Loucy (cell line): ENCODE measurements around the gene MAGT1.

Source experiments
- H2AFZ ChIP-seq: fragments of 200-600 bp; sonication (generic); 2 replicates; pipeline ENCODE4 v1.6.0; 2016; ENCODE audit warnings: antibody characterized with exemption, mild to moderate bottlenecking, low read length, moderate library complexity
- H3F3A ChIP-seq: fragments of 200-600 bp; 2 replicates; pipeline ENCODE4 v1.6.0; 2016; ENCODE audit warnings: antibody characterized with exemption, low read depth, mild to moderate bottlenecking
- H3K27me3 ChIP-seq: fragments of 200-600 bp; sonication (generic); 2 replicates; pipeline ENCODE4 v1.6.1; 2014; ENCODE audit warnings: low read length, mild to moderate bottlenecking; ENCODE audit not compliant: insufficient read depth, poor library complexity, severe bottlenecking
- H3K36me3 ChIP-seq: fragments of 200-600 bp; sonication (generic); 2 replicates; pipeline ENCODE4 v1.6.1; 2016; ENCODE audit warnings: low read length; ENCODE audit not compliant: insufficient read depth
- H3K4me1 ChIP-seq: fragments of 200-600 bp; sonication (generic); 2 replicates; pipeline ENCODE4 v1.5.1; 2014; ENCODE audit warnings: low read length, mild to moderate bottlenecking; ENCODE audit not compliant: insufficient read depth, poor library complexity, severe bottlenecking
- H3K4me2 ChIP-seq: fragments of 200-600 bp; sonication (generic); 2 replicates; pipeline ENCODE4 v1.6.0; 2014; ENCODE audit warnings: antibody characterized with exemption, low read length, low read depth, mild to moderate bottlenecking; ENCODE audit not compliant: poor library complexity, severe bottlenecking
- H3K4me3 ChIP-seq: fragments of 200-600 bp; sonication (generic); 2 replicates; pipeline ENCODE4 v1.5.1; 2014; ENCODE audit warnings: low read length, mild to moderate bottlenecking, mixed read lengths; ENCODE audit not compliant: poor library complexity, severe bottlenecking
- H3K79me2 ChIP-seq: fragments of 200-600 bp; sonication (generic); 2 replicates; pipeline ENCODE4 v1.6.1; 2014; ENCODE audit warnings: low read length; ENCODE audit not compliant: insufficient read depth
- H3K9ac ChIP-seq: fragments of 200-600 bp; sonication (generic); 2 replicates; pipeline ENCODE4 v1.6.0; 2014; ENCODE audit warnings: mild to moderate bottlenecking, low read depth, low read length, moderate library complexity; ENCODE audit not compliant: poor library complexity, severe bottlenecking
- H3K9me2 ChIP-seq: fragments of 200-600 bp; sonication (generic); replicated peaks from 2 replicates; pipeline ENCODE4 v1.6.1; 2016; ENCODE audit warnings: low read depth, low read length, mixed read lengths
- H3K9me3 ChIP-seq: fragments of 200-600 bp; sonication (generic); 2 replicates; pipeline ENCODE4 v1.6.1; 2014; ENCODE audit warnings: mild to moderate bottlenecking, antibody characterized with exemption, low read length, low read depth; ENCODE audit not compliant: insufficient read depth
- H4K20me1 ChIP-seq: fragments of 200-600 bp; sonication (generic); 2 replicates; pipeline ENCODE4 v1.6.0; 2014; ENCODE audit warnings: antibody characterized with exemption, low read length, mild to moderate bottlenecking; ENCODE audit not compliant: insufficient read depth, poor library complexity, severe bottlenecking
- CTCF ChIP-seq: fragments of 200-600 bp; sonication (generic); conservative IDR thresholded peaks from 2 replicates; pipeline ENCODE4 v1.5.1; 2014; ENCODE audit warnings: mild to moderate bottlenecking, antibody characterized with exemption, low read length
- EZH2phosphoT487 ChIP-seq: fragments of 200-600 bp; IDR thresholded peaks from 2 replicates; pipeline ENCODE4 v1.6.1; 2018; ENCODE audit warnings: antibody characterized with exemption, mild to moderate bottlenecking, moderate library complexity, borderline replicate concordance

Gene MAGT1

GRCh38 chrX:77820091-77820727, 75.0 kb downstream of the MAGT1 start:
- no peak for TF ChIP-seq CTCF
- no peak for TF ChIP-seq EZH2phosphoT487

GRCh38 chrX:77814210-77814609, 81.0 kb downstream of the MAGT1 start:
- H4K20me1 ChIP-seq: no peaks in the 10 kb centered on the region
- no peaks in the 10 kb centered on the region for H3F3A ChIP-seq
- H3K4me3 ChIP-seq: no peak overlapping the region
- no peak for TF ChIP-seq CTCF
- TF ChIP-seq EZH2phosphoT487: no peak
- H3K4me2 ChIP-seq: no peak overlapping the region
- no peaks in the 10 kb centered on the region for H3K36me3 ChIP-seq
- H3K4me1 ChIP-seq: no peaks in the 10 kb centered on the region
- H3K9me3 ChIP-seq: no peaks in the 10 kb centered on the region
- H3K79me2 ChIP-seq: no peaks in the 10 kb centered on the region
- H2AFZ ChIP-seq: no peak overlapping the region
- H3K9me2 ChIP-seq: no peaks in the 10 kb centered on the region
- H3K27me3 ChIP-seq: no peaks in the 10 kb centered on the region
- H3K9ac ChIP-seq: no peak overlapping the region

More at GRCh38 chrX:77820091-77820727, 75.0 kb downstream of the MAGT1 start:
- H3K9me3 ChIP-seq: no peaks in the 10 kb centered on the region
- no peak overlapping the region for H3K4me2 ChIP-seq
- H3F3A ChIP-seq: no peaks in the 10 kb centered on the region
- H3K9ac ChIP-seq: no peak overlapping the region
- H4K20me1 ChIP-seq: no peaks in the 10 kb centered on the region
- no peaks in the 10 kb centered on the region for H3K27me3 ChIP-seq
- H3K36me3 ChIP-seq: no peaks in the 10 kb centered on the region
- H2AFZ ChIP-seq: no peak overlapping the region
- H3K79me2 ChIP-seq: no peaks in the 10 kb centered on the region
- H3K4me3 ChIP-seq: no peak overlapping the region
- H3K4me1 ChIP-seq: no peaks in the 10 kb centered on the region
- no peaks in the 10 kb centered on the region for H3K9me2 ChIP-seq

GRCh38 chrX:77802201-77802600, 93.0 kb downstream of the MAGT1 start:
- H3K4me1 ChIP-seq: no peaks in the 10 kb centered on the region
- no peaks in the 10 kb centered on the region for H3F3A ChIP-seq
- H3K9ac ChIP-seq: no peak overlapping the region
- H3K27me3 ChIP-seq: no peaks in the 10 kb centered on the region
- H3K4me2 ChIP-seq: no peak overlapping the region
- no peaks in the 10 kb centered on the region for H3K79me2 ChIP-seq
- TF ChIP-seq EZH2phosphoT487: no peak
- no peak for TF ChIP-seq CTCF
- no peaks in the 10 kb centered on the region for H4K20me1 ChIP-seq
- no peaks in the 10 kb centered on the region for H3K9me2 ChIP-seq
- no peaks in the 10 kb centered on the region for H3K9me3 ChIP-seq
- H2AFZ ChIP-seq: no peak overlapping the region
- no peak overlapping the region for H3K4me3 ChIP-seq
- no peaks in the 10 kb centered on the region for H3K36me3 ChIP-seq
